Measurements from ENCODE around the gene NPY.
"Not testable (repeated sequence)": the region's sequence is repeated elsewhere in the genome, so short reads cannot be mapped to it uniquely, and the experiment has no call there.

The NPY gene

DNA sequence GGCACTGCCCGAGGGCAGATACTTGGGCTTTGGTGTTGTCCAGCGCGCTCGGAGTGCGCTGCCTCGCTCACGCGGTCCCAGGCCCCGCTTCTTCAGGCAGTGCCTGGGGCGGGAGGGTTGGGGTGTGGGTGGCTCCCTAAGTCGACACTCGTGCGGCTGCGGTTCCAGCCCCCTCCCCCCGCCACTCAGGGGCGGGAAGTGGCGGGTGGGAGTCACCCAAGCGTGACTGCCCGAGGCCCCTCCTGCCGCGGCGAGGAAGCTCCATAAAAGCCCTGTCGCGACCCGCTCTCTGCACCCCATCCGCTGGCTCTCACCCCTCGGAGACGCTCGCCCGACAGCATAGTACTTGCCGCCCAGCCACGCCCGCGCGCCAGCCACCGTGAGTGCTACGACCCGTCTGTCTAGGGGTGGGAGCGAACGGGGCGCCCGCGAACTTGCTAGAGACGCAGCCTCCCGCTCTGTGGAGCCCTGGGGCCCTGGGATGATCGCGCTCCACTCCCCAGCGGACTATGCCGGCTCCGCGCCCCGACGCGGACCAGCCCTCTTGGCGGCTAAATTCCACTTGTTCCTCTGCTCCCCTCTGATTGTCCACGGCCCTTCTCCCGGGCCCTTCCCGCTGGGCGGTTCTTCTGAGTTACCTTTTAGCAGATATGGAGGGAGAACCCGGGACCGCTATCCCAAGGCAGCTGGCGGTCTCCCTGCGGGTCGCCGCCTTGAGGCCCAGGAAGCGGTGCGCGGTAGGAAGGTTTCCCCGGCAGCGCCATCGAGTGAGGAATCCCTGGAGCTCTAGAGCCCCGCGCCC, at the start of gene NPY:
Gene NPY (plus strand): TSS at position 294 of the 802 bp plus-strand sequence. CDS start 1,051 bp downstream, outside the sequence.
- peak in 1 of 3 experiments; percentile 11 for DNase-seq (ENCODE audit: low read depth in 3 of 3)

DNA sequence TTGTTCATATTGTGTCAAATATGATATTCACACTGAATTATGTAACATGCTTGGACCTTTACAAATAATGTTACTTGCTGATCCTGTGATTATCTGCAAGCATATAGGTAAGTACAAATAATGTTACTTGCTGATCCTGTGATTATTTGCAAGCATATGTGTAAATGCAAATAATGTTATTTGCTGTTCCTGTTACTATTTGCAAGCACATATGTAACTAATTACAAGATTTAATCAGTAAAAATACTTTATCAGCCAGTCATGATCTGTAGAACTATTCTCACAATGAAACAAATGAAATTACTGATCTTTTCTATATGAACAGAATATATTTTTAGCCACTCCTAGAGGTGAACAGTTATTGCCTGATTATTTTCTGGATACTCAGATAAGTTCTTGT, 44.7 kb upstream of the NPY start:
- DNase-seq (ENCODE audit: low read depth in 3 of 3) = no peak

DNA sequence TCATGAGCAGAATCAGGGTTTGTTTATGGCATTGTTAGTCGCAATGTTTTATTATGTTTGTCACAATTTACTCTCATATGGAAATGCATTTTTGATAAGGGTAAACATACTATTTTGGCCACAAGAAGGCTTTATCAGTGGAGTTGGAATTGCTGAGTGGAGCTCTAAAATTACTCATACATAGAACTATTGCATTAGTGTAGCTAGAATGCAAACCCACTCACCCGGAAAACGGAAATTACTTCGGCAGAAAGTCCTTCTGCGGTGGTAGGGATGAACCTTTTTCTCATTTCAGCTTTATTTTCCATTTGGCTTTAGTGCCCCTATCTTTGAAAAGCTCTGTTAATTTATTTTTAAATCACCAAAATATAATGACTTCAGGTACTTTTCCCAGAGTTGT, 42.8 kb upstream of the NPY start:
- no peak for DNase-seq (ENCODE audit: low read depth in 3 of 3)

DNA sequence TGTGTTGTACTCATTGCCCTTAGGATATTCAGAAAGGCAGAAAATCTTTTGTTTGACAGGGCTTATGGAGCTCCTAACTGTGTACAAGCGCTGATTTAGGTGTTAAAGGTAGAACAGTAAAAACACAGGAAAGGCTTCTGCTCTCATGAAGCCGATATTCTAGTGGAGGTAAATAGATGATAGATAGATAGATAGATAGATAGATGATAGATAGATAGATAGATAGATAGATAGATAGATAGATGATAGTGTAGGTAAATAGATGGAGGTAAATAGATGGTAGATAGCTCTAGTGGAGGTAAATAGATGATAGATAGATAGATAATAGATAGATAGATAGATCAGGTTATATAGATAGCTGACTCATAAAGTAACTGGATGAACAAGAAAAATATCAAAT, 39.4 kb upstream of the NPY start:
- DNase-seq (ENCODE audit: low read depth in 3 of 3) = no peak

DNA sequence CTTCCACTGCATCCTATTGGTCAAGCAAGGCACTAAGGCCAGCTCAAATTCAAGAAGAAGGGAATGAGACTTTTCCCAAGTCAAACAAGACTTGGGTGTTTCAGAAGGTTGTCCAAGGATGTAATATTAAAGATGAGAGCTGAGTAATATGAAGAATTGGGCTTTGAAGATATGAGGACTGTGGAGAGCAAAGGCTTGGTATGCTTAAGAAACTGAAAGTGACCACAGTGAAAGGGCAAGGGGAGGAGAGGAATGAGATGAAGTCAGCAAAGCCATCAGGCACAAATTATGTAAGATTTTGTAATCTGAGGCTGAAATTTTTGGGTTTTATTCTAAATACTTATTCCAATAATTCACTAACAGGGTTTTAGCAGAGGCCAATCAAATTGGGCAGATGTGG, 38.6 kb upstream of the NPY start:
- no peak for DNase-seq (ENCODE audit: low read depth in 3 of 3)

DNA sequence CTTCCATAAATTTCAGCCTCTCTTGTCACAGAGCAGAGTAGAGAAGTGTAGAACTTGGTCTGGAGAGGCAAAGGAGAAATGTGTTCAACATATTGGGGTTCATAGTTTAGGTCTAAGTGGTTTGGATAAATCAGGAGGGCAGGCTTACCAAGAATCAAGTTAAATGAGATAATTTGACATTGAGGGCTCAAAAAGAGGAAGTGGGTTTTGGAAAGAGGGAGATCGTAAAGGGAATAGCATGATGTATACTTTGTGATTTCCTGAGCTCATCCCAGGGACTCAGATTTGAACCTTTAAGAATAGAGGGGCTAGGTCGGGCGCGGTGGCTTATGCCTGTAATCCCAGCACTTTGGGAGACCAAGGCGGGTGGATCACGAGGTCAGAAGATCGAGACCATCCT, 34.7 kb upstream of the NPY start:
- DNase-seq (ENCODE audit: low read depth in 3 of 3) = no peak

DNA sequence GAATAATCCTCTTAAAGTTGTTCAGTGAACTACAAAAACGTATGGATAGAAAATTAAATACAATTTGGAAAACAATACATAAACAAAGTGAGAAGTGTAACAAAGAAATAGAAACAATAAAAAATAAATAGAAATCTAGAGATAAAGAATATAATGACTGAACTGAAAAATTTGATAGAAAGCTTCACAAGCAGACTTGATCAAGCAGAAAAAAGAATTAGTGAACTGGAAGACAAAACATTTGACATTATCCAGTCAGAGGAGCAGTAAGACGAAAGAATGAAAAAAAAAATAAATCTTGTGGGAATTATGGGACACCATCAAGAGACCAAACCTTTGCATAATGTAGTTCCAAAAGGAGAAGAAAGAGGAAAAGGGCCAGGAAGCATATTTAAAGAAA, 32.4 kb upstream of the NPY start:
- DNase-seq (ENCODE audit: low read depth in 3 of 3) = no peak

DNA sequence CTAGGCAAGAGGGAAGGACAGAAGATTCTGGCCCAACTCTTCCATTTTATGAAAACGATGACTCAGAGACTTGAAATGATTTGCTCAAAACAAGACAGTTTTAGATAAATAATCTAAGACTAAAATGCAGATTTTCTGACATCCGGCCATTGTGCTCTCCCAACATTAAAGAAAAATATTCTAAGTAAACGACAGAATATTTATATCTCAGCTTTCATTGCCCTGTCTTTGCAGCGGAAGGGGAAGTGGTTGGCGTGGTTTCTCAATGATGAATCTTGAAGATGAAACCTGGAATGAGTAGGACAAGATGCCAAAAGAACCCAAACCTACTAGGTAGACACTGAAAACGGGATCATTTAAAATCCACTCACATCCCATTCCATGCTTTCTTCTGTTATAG, 28.9 kb upstream of the NPY start:
- DNase-seq (ENCODE audit: low read depth in 3 of 3) = peak in 1 of 3 experiments; percentile 14

DNA sequence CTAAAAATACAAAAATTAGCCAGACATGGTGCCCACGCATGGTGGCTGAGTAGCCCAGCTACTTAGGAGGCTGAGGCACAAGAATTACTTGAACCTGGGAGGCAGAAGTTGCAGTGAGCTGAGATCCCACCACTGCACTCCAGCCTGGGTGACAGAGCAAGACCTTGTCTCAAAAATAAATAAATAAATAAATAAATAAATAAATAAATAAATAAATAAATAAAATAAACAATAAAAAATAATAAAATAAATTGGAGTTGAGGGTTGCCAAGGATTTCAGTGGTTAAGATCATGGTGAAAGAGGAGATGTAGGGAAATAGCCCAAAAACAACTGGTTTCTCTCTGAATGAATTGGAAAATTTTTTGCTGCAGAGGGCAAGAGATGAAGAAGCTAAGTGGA, 25.7 kb upstream of the NPY start:
- not testable (repeated sequence) for DNase-seq (ENCODE audit: low read depth in 3 of 3)

DNA sequence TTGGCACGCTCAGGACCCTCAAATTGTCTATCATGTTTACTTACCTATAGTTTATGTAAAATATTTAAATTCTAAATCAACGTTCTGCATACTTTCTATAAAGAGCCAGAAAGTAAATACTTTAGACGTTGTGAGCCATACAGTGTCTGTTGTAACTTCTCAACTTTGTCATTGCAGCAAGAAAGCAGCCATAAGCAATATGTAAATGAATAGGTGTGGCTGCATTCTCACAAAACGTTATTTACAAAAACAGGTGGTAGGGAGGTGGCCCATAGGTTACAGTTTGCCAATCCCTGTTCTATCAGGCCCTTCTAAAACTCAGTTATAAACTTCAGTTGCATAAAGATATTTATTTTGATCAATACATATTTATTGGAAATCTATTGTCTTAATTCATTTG, 12.1 kb upstream of the NPY start:
- no peak for DNase-seq (ENCODE audit: low read depth in 3 of 3)

DNA sequence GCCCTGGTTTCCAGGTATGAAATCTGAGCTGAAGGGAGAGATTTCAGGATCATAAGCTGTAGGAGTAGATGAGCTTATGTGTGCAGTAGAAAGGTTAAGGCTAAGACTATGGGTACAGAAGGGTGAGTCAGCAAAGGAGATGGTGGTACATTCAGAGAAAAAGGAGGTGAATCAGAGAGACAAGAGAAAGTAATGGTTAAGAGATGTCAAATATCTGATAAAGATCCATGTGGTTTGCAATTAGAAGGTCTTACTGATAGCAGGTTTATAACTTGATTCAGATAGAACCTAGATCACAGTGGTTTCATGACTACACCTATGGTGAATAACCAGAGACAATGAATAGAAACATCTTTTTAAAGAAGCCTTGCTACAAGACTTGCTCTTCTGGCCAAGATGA, 4.5 kb upstream of the NPY start:
- DNase-seq (ENCODE audit: low read depth in 3 of 3) = no peak

DNA sequence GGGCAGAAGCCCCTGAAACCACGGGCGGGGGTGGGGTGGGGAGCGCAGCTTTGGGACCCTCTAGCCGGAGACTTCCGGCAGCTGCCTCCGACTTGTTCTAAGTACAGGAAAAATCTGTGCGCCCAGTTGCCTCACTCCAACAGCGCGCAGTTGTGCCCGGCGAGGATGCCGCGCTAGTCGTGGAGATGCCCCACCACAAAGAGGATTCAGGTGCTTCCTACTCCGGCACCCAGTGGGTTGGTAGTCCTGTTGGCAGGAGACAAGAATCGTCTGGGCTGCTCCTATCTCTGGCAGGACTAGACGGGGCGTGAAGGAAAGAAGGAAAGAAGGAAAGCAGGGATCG, 465 bp upstream of the NPY start:
- no peak for DNase-seq (ENCODE audit: low read depth in 3 of 3)

DNA sequence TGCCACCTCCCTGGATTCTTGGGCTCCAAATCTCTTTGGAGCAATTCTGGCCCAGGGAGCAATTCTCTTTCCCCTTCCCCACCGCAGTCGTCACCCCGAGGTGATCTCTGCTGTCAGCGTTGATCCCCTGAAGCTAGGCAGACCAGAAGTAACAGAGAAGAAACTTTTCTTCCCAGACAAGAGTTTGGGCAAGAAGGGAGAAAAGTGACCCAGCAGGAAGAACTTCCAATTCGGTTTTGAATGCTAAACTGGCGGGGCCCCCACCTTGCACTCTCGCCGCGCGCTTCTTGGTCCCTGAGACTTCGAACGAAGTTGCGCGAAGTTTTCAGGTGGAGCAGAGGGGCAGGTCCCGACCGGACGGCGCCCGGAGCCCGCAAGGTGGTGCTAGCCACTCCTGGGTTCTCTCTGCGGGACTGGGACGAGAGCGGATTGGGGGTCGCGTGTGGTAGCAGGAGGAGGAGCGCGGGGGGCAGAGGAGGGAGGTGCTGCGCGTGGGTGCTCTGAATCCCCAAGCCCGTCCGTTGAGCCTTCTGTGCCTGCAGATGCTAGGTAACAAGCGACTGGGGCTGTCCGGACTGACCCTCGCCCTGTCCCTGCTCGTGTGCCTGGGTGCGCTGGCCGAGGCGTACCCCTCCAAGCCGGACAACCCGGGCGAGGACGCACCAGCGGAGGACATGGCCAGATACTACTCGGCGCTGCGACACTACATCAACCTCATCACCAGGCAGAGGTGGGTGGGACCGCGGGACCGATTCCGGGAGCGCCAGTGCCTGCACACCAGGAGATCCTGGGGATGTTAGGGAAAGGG, 913 bp downstream of the NPY start:
- no peak for DNase-seq (ENCODE audit: low read depth in 3 of 3)

DNA sequence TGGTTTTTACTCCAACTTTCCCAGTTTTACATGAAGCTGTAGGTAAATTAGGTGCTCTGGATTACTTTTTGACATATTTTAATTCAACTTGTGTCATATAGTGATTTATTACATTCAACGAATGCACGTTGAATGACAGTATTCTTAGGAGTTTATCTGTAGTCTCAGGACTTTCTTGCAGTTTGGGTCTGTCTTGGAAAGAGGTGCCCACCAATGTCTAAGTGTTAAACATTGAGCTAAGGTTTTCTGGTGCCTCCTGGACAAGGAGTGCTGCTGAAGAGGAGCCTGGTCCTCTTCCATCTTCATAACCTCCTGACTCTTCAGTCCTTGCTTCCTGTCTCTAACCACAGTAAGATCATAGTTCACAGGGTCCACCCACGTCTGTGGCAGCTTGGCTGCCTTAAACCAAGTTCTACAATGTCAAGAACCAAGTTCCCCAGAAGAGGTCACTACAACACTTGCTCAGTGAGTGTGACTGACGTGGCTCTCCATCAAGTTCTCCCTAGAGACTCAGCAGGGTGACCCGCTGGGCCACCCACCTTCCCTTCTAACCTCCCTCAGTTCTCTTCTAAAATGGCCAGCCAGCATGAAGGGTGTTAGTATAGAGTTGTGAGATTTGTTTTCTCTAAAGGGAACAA, 6.1 kb downstream of the NPY start:
- DNase-seq (ENCODE audit: low read depth in 3 of 3) = peak; percentile 17 to 56 (median 20)

DNA sequence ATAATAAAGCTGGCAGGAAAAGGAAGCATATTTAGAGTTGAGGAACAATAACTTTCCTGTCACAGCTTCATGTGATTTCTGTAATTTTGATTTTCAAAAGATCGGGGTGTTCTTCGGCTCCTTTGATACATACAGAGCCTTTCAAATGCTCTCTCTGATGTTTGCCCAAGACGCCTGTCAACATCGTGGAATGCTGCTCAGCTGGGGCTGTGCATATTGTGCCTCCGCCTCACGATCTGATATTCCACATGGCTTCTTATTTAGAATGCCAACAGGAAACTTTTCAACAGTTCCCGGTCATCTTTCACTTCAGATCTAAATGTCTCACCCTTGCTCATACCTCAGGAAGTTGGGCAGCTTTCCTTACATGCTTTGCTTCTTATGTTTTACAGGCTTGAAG, 7.3 kb downstream of the NPY start:
- DNase-seq (ENCODE audit: low read depth in 3 of 3) = no peak

DNA sequence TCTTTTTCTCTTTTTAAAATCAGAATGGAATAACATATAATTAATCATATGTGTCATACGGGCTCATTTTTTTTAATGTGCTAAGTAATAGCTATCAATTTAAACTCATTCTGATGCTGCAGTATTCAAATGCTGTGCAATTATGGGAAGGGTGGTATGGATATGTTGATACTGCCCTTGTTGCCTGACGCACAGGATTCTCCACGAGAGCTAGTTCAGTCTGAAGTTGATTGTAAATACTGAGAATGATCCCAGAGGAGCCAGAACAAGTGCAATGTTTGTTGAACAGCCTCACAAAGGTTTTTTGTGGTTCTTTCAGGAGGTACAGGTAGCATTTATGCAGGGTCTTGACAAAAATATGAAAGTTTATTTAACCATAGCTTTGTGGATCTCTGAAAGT, 13.4 kb downstream of the NPY start:
- DNase-seq (ENCODE audit: low read depth in 3 of 3) = no peak

DNA sequence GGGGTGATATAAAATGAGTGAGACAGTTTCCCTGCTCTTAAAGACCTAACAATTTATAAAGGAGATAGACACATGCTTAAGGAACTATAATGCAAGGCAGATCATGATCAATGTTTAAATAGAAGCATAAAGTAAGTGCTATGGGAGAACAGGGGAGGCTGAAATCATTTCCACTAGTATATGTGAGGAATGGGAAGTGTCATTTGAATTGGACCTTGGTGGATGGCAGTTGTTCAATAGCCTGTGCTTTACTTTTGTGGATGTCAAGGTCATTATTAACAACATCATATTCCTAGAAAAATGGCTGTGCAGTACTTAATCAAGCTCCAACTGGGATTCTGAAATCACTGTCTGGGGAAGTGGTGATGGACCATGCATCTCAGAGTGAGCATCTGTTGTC, 14.7 kb downstream of the NPY start:
- no peak for DNase-seq (ENCODE audit: low read depth in 3 of 3)

DNA sequence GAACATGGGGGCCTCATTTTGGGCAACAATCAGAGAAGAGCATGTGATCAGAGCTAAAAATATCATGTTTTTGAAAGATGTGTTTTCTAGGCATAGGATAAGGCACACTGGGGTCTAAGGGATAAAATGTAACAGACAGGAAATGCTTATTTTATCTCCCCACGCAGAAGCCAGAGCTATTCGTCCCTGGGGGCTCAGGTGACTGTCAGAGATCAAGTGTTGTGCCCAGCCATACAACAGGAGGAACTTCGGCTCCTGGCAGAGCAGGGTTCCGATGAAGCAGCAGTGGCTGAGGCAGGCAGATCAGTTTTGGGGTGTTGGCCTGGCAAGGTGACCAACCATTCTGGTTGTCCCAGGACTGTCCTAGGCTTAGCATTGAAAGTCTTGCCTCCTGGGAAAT, 15.2 kb downstream of the NPY start:
- DNase-seq (ENCODE audit: low read depth in 3 of 3) = no peak

DNA sequence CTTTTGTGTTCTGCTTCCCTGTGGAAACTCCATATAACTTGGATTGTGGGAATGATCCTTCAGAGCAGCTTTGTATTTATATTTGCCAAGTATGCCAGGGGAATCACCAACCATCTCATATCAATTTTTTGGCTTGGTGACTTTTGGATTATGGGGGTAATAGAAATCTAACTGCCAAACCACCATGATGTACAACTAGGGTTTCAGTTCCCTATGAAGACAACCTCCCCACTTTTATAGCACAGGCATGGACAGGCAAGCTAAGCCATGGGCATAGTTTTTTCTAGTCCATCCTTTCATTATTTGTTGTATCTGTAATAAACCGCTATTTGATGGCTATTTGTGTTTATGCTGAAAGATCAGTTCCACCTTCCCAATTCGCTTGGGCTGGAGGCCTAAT, 17.7 kb downstream of the NPY start:
- DNase-seq (ENCODE audit: low read depth in 3 of 3) = no peak

DNA sequence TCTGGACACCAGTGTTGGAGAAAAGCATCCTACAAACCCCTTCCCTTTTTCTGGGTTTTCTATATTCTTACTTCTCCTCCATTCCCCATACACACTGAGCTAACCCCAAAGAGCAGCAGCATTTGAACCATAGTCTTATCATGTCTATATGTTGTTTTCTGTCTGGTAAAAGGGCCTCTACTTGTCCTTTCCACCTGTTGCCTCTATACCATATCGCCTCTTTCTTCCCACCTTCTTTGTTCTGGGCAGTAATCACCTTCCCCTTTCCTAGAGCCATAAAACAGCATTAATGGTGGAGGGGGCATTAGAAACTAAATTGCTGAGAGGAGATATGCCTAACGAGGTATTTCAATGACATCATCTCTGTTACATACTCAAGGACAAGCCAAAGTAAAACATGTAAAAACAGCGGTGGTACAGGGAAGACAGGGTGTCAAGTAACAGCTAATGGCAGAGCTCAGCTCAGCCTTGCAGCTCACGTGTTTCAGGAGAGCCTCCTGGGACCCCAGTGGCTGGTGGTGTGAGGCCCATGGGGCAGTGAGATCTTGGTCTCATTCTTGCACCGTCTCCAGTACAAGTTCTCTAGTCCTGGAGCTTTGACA, 20.6 kb downstream of the NPY start:
- DNase-seq (ENCODE audit: low read depth in 3 of 3) = no peak

DNA sequence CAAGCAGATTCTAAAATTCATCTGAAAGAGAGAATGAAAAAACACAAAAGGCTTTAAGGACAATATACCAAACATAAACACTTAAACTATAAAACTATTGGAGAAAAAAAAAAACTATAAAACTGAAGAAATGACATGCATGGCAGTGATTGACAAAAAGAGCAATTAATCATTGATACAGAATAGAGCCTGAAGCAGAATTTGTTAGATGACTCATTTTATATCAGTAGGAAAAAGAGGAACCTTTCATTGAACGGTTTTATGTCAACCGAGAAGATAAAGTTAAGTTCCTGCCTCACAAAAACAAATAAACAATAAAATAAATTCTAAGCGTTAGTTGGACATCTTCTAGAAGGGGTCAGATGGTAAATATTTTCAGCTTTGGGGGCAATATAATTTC, 23.3 kb downstream of the NPY start:
- no peak for DNase-seq (ENCODE audit: low read depth in 3 of 3)

DNA sequence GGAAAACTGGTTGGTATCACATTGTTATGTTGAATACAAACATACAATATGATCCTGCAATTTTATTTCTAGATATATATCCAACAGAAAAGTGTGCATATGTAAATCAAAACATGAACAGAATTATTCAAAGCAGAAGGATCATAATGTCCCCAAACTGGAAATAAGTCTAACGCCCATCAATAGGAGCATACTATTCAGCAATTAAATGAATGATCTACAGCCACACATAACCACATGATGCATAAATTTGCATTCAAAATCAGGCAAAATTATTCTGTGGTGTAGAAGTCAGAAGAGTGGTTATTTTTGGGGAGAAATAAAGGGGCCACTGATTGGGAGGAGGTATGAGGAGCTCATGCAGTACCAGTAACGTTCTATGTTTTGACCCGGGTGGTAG, 28.6 kb downstream of the NPY start:
- no peak for DNase-seq (ENCODE audit: low read depth in 3 of 3)

DNA sequence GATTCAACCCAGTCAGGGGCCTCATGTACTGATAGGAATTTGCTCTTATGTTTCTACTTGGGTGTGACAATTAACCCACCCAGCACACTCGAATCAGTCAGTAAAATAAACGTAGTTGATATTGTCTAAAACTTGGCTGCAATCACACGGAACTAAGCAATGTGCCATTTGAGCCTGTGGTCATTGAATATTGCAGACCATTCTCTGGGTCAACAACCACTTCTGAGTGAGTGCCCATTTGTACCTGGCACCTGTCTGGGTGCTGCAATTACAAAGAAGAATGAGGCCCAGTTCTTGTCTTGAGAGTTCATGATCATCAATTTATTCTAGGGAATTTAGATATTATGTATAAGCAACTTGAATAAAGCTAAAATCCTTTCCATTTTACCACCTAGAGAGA, 29.8 kb downstream of the NPY start:
- DNase-seq (ENCODE audit: low read depth in 3 of 3) = no peak

Data from stimulated activated CD4-positive, alpha-beta T cell treated with anti-CD3 and anti-CD28 coated beads, TNF-alpha, amount 100 ng/mL, for 24 hours (primary cell).